ENCODE data around the gene KLK2.
A peak's percentile ranks its signal among the peaks of the same experiment; 100 is the strongest.

Gene KLK2

GRCh38 chr19:50832666-50833065, 40.6 kb upstream of the KLK2 start:
- ChIA-PET CTCF (no interaction called here), POLR2A (no interaction called here)
- no peak for TF ChIP-seq CTCF (IDR thresholded peaks at IDR 0.05; ENCODE audit: insufficient read depth, low read length, missing control alignments)
- no peak overlapping the region for H3K4me3 ChIP-seq (ENCODE audit: low read depth, low read length)
- no peak for DNase-seq (ENCODE audit: low read depth, low spot score)

- DNase-seq (ENCODE audit: low read depth, low spot score): no peak
- H3K4me3 ChIP-seq (ENCODE audit: low read depth, low read length): no peak within 1 kb of the TSS
- TF ChIP-seq CTCF (IDR thresholded peaks at IDR 0.05; ENCODE audit: insufficient read depth, low read length, missing control alignments): no peak
- ChIA-PET POLR2A (no interaction called here), CTCF (no interaction called here)
Measured at GRCh38 chr19:50833117-50833801, 40.0 kb upstream of the KLK2 start, which contains the start of gene KLK15. TSS of gene KLK15 (minus strand) at chr19:50833574. CDS start at chr19:50831492, 2,082 bp downstream.

- DNase-seq (ENCODE audit: low read depth, low spot score): no peak
Measured at GRCh38 chr19:50833802-50834167, 39.5 kb upstream of the KLK2 start.

GRCh38 chr19:50835103-50835784, 38.0 kb upstream of the KLK2 start:
- no peak for TF ChIP-seq CTCF (IDR thresholded peaks at IDR 0.05; ENCODE audit: insufficient read depth, low read length, missing control alignments)
- POLR2A ChIA-PET: interaction anchor here (0.5 kb wide), 1 partner anchor 30 kb away, joined by 3 read pairs; no protein-coding TSS in a partner anchor
- CTCF ChIA-PET: no interaction called here
- H3K4me3 ChIP-seq (ENCODE audit: low read depth, low read length): peak overlapping the region; percentile 73
- no peak for DNase-seq (ENCODE audit: low read depth, low spot score)

More at GRCh38 chr19:50833802-50834167, 39.5 kb upstream of the KLK2 start:
- TF ChIP-seq CTCF (IDR thresholded peaks at IDR 0.05; ENCODE audit: insufficient read depth, low read length, missing control alignments): no peak
- POLR2A ChIA-PET: no interaction called here
- no peak overlapping the region for H3K4me3 ChIP-seq (ENCODE audit: low read depth, low read length)
- CTCF ChIA-PET: no interaction called here

- TF ChIP-seq CTCF (IDR thresholded peaks at IDR 0.05; ENCODE audit: insufficient read depth, low read length, missing control alignments): no peak
- ChIA-PET CTCF (no interaction called here), POLR2A (interaction anchor here (0.5 kb wide), 1 partner anchor 31 kb away, joined by 3 read pairs; no protein-coding TSS in a partner anchor)
- H3K4me3 ChIP-seq (ENCODE audit: low read depth, low read length): peak overlapping the region; percentile 73
- no peak for DNase-seq (ENCODE audit: low read depth, low spot score)
Measured at GRCh38 chr19:50835785-50836542, 37.3 kb upstream of the KLK2 start.
